ENCODE measurements around the gene RALGAPB. TPM values are rescaled to one million over a fixed set of nuclear protein-coding genes. Genes with fewer than 3 reads are reported as not detected.

Gene RALGAPB
- total and polyA plus RNA-seq, 2 of the 13 experiments (the other 11 are each of a cell fraction or from before 2014, with no cell fraction given): 17.6 to 30.6 TPM

DNA sequence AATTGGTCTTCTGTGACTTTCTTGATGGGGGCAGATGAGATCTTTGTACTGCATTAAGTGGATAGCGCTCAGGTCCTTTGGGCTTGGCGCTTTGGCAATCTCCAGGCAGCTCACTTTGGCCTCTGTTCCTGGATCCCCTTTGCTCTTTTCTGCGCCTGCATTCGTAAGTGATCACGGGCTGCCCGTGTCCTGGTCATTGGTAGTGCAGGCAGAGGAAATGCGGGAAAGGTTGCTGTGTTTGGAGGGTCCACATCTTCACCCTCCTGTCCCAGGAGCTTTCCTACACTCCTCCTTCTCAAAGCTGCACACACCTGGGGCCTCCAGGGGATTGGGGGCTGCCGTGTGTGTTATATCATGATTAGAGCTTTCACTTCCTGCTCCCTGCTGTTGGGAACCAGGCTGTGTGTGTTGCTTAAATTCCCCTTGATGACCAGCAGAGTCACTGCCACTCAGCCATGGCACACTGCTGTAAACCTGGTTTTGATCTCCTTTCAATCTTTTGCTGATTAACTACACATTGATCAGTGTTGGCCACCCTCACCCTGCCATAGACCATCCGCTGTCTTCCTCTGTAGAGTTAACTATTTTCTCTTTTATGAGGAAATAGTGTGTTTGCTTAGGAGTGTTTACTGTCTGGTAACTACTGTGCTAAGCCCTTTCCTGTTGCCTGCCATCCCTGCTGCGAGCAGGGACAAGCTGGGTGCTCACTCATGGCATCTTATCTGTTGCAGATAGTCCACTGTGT lies 24.5 kb upstream of the RALGAPB start (continued):
- TF ChIP-seq TCF7 (IDR thresholded peaks at IDR 0.05; ENCODE audit: low read depth): no peak
- TF ChIP-seq ZNF264 (CRISPR knock-in tag; IDR thresholded peaks at IDR 0.05): peak; percentile 83
- no peak for TF ChIP-seq HNRNPK (IDR thresholded peaks at IDR 0.05; ENCODE audit: low read depth, low read length, poor library complexity, severe bottlenecking)
- no peak for TF ChIP-seq ATAD3A (CRISPR knock-in tag; IDR thresholded peaks at IDR 0.05)
- TF ChIP-seq IKZF4 (CRISPR knock-in tag; IDR thresholded peaks at IDR 0.05; ENCODE audit: borderline replicate concordance, low read depth, not compliant biosample characterization): peak; percentile 66
- TF ChIP-seq SIN3A (IDR thresholded peaks at IDR 0.05; ENCODE audit: borderline replicate concordance, low read depth, low read length): peak; percentile 52; the same call in 1 of the 2 replicates
- TF ChIP-seq, protein P1, sequence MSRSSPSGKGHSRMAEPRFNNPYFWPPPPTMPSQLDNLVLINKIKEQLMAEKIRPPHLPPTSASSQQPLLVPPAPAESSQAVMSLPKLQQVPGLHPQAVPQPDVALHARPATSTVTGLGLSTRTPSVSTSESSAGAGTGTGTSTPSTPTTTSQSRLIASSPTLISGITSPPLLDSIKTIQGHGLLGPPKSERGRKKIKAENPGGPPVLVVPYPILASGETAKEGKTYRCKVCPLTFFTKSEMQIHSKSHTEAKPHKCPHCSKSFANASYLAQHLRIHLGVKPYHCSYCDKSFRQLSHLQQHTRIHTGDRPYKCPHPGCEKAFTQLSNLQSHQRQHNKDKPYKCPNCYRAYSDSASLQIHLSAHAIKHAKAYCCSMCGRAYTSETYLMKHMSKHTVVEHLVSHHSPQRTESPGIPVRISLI (CRISPR knock-in tag; IDR thresholded peaks at IDR 0.05; ENCODE audit: borderline replicate concordance): no peak
- peak; percentile 95 for TF ChIP-seq ZNF792 (CRISPR knock-in tag; IDR thresholded peaks at IDR 0.05)
- TF ChIP-seq FOXC1 (CRISPR knock-in tag; IDR thresholded peaks at IDR 0.05; ENCODE audit: borderline replicate concordance): 0 out of 2 replicates have a peak, but pooled peaks have one; percentile 44
- TF ChIP-seq CEBPB (IDR thresholded peaks at IDR 0.05; ENCODE audit: borderline replicate concordance, low read depth, low read length): peak; percentile 67; the same call in 1 of the 2 replicates
- TF ChIP-seq NR2F2 (IDR thresholded peaks at IDR 0.05; ENCODE audit: borderline replicate concordance, low read depth): no peak
- no peak for TF ChIP-seq PHF20 (CRISPR knock-in tag; IDR thresholded peaks at IDR 0.05)
- TF ChIP-seq ZNF589 (CRISPR knock-in tag; conservative IDR thresholded peaks at IDR 0.05): no peak
- TF ChIP-seq ESRRA (CRISPR knock-in tag; IDR thresholded peaks at IDR 0.05; ENCODE audit: low read depth): no peak
- 0 out of 2 replicates have a peak, but pooled peaks have one; percentile 29 for TF ChIP-seq ZKSCAN8 (CRISPR knock-in tag; IDR thresholded peaks at IDR 0.05; ENCODE audit: borderline replicate concordance)
- TF ChIP-seq KMT2A (CRISPR knock-in tag; IDR thresholded peaks at IDR 0.05): 0 out of 2 replicates have a peak, but pooled peaks have one; percentile 26
- TF ChIP-seq TSC22D2 (CRISPR knock-in tag; IDR thresholded peaks at IDR 0.05; ENCODE audit: borderline replicate concordance): 0 out of 2 replicates have a peak, but pooled peaks have one; percentile 34
- peak; percentile 71; the same call in 2 of the 3 replicates for TF ChIP-seq MXI1 (IDR thresholded peaks at IDR 0.05; ENCODE audit: borderline replicate concordance, low read depth, low read length)
- TF ChIP-seq, protein P2, sequence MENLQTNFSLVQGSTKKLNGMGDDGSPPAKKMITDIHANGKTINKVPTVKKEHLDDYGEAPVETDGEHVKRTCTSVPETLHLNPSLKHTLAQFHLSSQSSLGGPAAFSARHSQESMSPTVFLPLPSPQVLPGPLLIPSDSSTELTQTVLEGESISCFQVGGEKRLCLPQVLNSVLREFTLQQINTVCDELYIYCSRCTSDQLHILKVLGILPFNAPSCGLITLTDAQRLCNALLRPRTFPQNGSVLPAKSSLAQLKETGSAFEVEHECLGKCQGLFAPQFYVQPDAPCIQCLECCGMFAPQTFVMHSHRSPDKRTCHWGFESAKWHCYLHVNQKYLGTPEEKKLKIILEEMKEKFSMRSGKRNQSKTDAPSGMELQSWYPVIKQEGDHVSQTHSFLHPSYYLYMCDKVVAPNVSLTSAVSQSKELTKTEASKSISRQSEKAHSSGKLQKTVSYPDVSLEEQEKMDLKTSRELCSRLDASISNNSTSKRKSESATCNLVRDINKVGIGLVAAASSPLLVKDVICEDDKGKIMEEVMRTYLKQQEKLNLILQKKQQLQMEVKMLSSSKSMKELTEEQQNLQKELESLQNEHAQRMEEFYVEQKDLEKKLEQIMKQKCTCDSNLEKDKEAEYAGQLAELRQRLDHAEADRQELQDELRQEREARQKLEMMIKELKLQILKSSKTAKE (CRISPR knock-in tag; IDR thresholded peaks at IDR 0.05; ENCODE audit: borderline replicate concordance): peak; percentile 90
- TF ChIP-seq, protein P3, sequence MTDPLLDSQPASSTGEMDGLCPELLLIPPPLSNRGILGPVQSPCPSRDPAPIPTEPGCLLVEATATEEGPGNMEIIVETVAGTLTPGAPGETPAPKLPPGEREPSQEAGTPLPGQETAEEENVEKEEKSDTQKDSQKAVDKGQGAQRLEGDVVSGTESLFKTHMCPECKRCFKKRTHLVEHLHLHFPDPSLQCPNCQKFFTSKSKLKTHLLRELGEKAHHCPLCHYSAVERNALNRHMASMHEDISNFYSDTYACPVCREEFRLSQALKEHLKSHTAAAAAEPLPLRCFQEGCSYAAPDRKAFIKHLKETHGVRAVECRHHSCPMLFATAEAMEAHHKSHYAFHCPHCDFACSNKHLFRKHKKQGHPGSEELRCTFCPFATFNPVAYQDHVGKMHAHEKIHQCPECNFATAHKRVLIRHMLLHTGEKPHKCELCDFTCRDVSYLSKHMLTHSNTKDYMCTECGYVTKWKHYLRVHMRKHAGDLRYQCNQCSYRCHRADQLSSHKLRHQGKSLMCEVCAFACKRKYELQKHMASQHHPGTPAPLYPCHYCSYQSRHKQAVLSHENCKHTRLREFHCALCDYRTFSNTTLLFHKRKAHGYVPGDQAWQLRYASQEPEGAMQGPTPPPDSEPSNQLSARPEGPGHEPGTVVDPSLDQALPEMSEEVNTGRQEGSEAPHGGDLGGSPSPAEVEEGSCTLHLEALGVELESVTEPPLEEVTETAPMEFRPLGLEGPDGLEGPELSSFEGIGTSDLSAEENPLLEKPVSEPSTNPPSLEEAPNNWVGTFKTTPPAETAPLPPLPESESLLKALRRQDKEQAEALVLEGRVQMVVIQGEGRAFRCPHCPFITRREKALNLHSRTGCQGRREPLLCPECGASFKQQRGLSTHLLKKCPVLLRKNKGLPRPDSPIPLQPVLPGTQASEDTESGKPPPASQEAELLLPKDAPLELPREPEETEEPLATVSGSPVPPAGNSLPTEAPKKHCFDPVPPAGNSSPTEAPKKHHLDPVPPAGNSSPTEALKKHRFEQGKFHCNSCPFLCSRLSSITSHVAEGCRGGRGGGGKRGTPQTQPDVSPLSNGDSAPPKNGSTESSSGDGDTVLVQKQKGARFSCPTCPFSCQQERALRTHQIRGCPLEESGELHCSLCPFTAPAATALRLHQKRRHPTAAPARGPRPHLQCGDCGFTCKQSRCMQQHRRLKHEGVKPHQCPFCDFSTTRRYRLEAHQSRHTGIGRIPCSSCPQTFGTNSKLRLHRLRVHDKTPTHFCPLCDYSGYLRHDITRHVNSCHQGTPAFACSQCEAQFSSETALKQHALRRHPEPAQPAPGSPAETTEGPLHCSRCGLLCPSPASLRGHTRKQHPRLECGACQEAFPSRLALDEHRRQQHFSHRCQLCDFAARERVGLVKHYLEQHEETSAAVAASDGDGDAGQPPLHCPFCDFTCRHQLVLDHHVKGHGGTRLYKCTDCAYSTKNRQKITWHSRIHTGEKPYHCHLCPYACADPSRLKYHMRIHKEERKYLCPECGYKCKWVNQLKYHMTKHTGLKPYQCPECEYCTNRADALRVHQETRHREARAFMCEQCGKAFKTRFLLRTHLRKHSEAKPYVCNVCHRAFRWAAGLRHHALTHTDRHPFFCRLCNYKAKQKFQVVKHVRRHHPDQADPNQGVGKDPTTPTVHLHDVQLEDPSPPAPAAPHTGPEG (CRISPR knock-in tag; IDR thresholded peaks at IDR 0.05): no peak; the same call in 1 of the 2 replicates
